ENCODE data around the gene PRXL2B.

Gene PRXL2B

GRCh38 chr1:2586154-2587070 is at the start of gene PRXL2B:
TSS of gene PRXL2B (plus strand) at chr1:2586777. CDS start at chr1:2586886, 109 bp downstream.
- Histone ChIP-seq H3K27ac (ENCODE audit: low read length) (peak within 1 kb of the TSS; percentile 65; the same call in 1 of the 2 replicates), H3K4me2 (ENCODE audit: low read depth, low read length) (peak within 1 kb of the TSS; percentile 82), H3K9me2 (replicated peaks; ENCODE audit: insufficient read depth, low read length) (no peaks in the 10 kb centered on the region), H3K4me3 (ENCODE audit: low read length) (peak within 1 kb of the TSS; percentile 76), H2AFZ (ENCODE audit: low read length) (peak within 1 kb of the TSS; percentile 81), H3K79me2 (ENCODE audit: low read length) (no peaks in the 10 kb centered on the region), H3K36me3 (replicated peaks; ENCODE audit: insufficient read depth, low read length) (no peaks in the 10 kb centered on the region), H4K20me1 (ENCODE audit: insufficient read depth, low read length) (no peaks in the 10 kb centered on the region), H3K9ac (ENCODE audit: low read length) (peak within 1 kb of the TSS; percentile 62), H3K9me3 (replicated peaks; ENCODE audit: insufficient read depth, low read length) (no peaks in the 10 kb centered on the region), H3K4me1 (ENCODE audit: low read length) (peaks cover 5% of the 10 kb centered on the region; the same call in 1 of the 2 replicates), H3K27me3 (replicated peaks; ENCODE audit: insufficient read depth, low read length) (peaks cover 51% of the 10 kb centered on the region), H3F3A (ENCODE audit: insufficient read depth, low read length) (0 out of 2 replicates have a peak, but pooled peaks cover 4% of the 10 kb centered on the region)
- TF ChIP-seq EZH2 (optimal IDR thresholded peaks at IDR 0.05; ENCODE audit: low read depth, low read length) (no peak), EZH2phosphoT487 (IDR thresholded peaks at IDR 0.05; ENCODE audit: low read length) (no peak)
- TF ChIP-seq, protein P1, sequence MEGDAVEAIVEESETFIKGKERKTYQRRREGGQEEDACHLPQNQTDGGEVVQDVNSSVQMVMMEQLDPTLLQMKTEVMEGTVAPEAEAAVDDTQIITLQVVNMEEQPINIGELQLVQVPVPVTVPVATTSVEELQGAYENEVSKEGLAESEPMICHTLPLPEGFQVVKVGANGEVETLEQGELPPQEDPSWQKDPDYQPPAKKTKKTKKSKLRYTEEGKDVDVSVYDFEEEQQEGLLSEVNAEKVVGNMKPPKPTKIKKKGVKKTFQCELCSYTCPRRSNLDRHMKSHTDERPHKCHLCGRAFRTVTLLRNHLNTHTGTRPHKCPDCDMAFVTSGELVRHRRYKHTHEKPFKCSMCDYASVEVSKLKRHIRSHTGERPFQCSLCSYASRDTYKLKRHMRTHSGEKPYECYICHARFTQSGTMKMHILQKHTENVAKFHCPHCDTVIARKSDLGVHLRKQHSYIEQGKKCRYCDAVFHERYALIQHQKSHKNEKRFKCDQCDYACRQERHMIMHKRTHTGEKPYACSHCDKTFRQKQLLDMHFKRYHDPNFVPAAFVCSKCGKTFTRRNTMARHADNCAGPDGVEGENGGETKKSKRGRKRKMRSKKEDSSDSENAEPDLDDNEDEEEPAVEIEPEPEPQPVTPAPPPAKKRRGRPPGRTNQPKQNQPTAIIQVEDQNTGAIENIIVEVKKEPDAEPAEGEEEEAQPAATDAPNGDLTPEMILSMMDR (IDR thresholded peaks at IDR 0.05; ENCODE audit: low read length) = no peak
- DNase-seq = peak; percentile 97

DNA sequence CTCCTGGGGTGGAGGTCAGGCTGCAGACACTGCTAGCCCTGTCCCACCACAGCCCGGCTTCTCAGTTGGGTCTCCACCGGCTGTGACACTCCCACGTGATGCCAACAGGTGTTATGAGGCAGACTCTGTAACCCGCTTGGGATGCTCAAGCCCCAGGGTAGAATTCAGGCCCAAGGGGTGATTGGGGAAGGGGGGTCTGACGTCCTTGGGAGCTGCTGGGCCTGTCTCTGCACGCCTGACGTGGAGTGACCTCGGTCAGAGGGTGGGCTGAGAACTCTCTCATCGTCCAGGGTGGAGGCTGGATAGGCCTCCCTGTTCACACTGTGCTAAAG is 48.8 kb upstream of the PRXL2B start:
- Histone ChIP-seq H3K4me2 (ENCODE audit: low read depth, low read length) (no peak overlapping the region), H3F3A (ENCODE audit: insufficient read depth, low read length) (no peaks in the 10 kb centered on the region; the same call in 1 of the 2 replicates), H3K9ac (ENCODE audit: low read length) (no peak overlapping the region), H3K9me3 (replicated peaks; ENCODE audit: insufficient read depth, low read length) (no peaks in the 10 kb centered on the region), H3K9me2 (replicated peaks; ENCODE audit: insufficient read depth, low read length) (no peaks in the 10 kb centered on the region), H3K27ac (ENCODE audit: low read length) (no peak overlapping the region), H3K4me1 (ENCODE audit: low read length) (peaks cover 11% of the 10 kb centered on the region), H2AFZ (ENCODE audit: low read length) (no peak overlapping the region), H4K20me1 (ENCODE audit: insufficient read depth, low read length) (no peaks in the 10 kb centered on the region), H3K79me2 (ENCODE audit: low read length) (no peaks in the 10 kb centered on the region), H3K4me3 (ENCODE audit: low read length) (no peak overlapping the region), H3K27me3 (replicated peaks; ENCODE audit: insufficient read depth, low read length) (peaks cover 44% of the 10 kb centered on the region), H3K36me3 (replicated peaks; ENCODE audit: insufficient read depth, low read length) (no peaks in the 10 kb centered on the region)
- no peak for DNase-seq
- TF ChIP-seq EZH2phosphoT487 (IDR thresholded peaks at IDR 0.05; ENCODE audit: low read length) (no peak), EZH2 (optimal IDR thresholded peaks at IDR 0.05; ENCODE audit: low read depth, low read length) (no peak)
- TF ChIP-seq, protein P1 (IDR thresholded peaks at IDR 0.05; ENCODE audit: low read length) = no peak

- Histone ChIP-seq H3K4me3 (ENCODE audit: low read length) (no peak overlapping the region), H3K27me3 (replicated peaks; ENCODE audit: insufficient read depth, low read length) (peaks cover 38% of the 10 kb centered on the region), H3F3A (ENCODE audit: insufficient read depth, low read length) (no peaks in the 10 kb centered on the region; the same call in 1 of the 2 replicates)
Observed at GRCh38 chr1:2538376-2538775, 48.2 kb upstream of the PRXL2B start.

More at GRCh38 chr1:2538376-2538775, 48.2 kb upstream of the PRXL2B start:
- H2AFZ ChIP-seq (ENCODE audit: low read length) = no peak overlapping the region
- H3K79me2 ChIP-seq (ENCODE audit: low read length) = no peaks in the 10 kb centered on the region
- no peaks in the 10 kb centered on the region for H4K20me1 ChIP-seq (ENCODE audit: insufficient read depth, low read length)
- H3K9me2 ChIP-seq (replicated peaks; ENCODE audit: insufficient read depth, low read length) = no peaks in the 10 kb centered on the region
- no peak overlapping the region for H3K4me2 ChIP-seq (ENCODE audit: low read depth, low read length)
- H3K27ac ChIP-seq (ENCODE audit: low read length) = no peak overlapping the region
- no peaks in the 10 kb centered on the region for H3K36me3 ChIP-seq (replicated peaks; ENCODE audit: insufficient read depth, low read length)
- no peak for DNase-seq
- H3K4me1 ChIP-seq (ENCODE audit: low read length) = peaks cover 11% of the 10 kb centered on the region
- no peaks in the 10 kb centered on the region for H3K9me3 ChIP-seq (replicated peaks; ENCODE audit: insufficient read depth, low read length)
- TF ChIP-seq EZH2 (optimal IDR thresholded peaks at IDR 0.05; ENCODE audit: low read depth, low read length) (no peak), EZH2phosphoT487 (IDR thresholded peaks at IDR 0.05; ENCODE audit: low read length) (no peak)
- TF ChIP-seq, protein P1 (IDR thresholded peaks at IDR 0.05; ENCODE audit: low read length) = no peak
- H3K9ac ChIP-seq (ENCODE audit: low read length) = no peak overlapping the region

All from MM.1S (cell line).